ENCODE results near the gene CCS. TPM values are rescaled to one million over a fixed set of nuclear protein-coding genes. Genes with fewer than 3 reads are reported as not detected.

Gene CCS
- total and polyA plus RNA-seq, 2 donors (not counting 1 experiment from before 2014, with no cell fraction given): 22.5 to 42.4 TPM

DNA sequence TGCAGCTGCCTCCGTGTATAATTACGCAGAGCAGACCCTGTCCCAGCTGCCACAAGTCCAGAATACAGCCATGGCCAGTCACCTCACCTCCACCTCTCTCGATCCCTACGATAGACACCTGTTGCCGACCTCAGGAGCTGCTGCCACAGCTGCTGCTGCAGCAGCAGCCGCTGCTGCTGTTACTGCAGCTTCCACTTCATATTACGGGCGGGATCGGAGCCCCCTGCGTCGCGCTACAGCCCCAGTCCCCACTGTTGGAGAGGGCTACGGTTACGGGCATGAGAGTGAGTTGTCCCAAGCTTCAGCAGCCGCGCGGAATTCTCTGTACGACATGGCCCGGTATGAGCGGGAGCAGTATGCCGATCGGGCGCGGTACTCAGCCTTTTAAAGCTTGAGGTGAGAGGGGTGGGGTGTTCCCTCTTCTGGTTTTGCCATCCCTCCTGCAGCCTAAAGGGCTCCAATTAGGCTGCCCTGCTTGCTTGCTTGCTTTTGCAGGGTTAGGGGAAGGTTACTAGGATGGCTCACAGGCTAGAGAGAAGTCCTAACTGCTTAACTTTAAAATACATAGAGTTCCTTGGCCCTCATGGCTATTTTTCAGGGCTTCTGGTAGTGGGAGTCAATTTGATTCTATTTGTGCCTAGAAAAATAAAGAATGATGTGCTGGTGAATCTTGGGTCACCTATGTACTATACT is 50.9 kb downstream of the CCS start:
- Histone ChIP-seq H4K20me1 (ENCODE audit: control insufficient read depth, extremely low read depth, insufficient read depth, low read length) (peaks cover 2% of the 10 kb centered on the region), H2AFZ (ENCODE audit: low read length) (no peak overlapping the region), H3K79me2 (ENCODE audit: control insufficient read depth, insufficient read depth, low read length) (peaks cover 94% of the 10 kb centered on the region), H3K4me2 (ENCODE audit: extremely low read depth, insufficient read depth, low read length) (no peak overlapping the region), H3K4me1 (ENCODE audit: control insufficient read depth, extremely low read depth, insufficient read depth, low read length) (peaks cover 5% of the 10 kb centered on the region), H3K27me3 (ENCODE audit: control insufficient read depth, insufficient read depth, low read length) (no peaks in the 10 kb centered on the region), H3K27ac (ENCODE audit: insufficient read depth, low read length) (no peak overlapping the region), H3K4me3 (replicated peaks in 1 of 4; ENCODE audit: control extremely low read depth in 1 of 4, insufficient read depth in 1 of 4, low read depth in 3 of 4, low read length in 4 of 4) (no peak overlapping the region), H3K36me3 (ENCODE audit: control insufficient read depth, insufficient read depth, low read length) (peaks cover 28% of the 10 kb centered on the region), H3K9ac (ENCODE audit: insufficient read depth, low read length) (no peak overlapping the region), H3K9me3 (ENCODE audit: control insufficient read depth, insufficient read depth, low read depth, low read length) (no peaks in the 10 kb centered on the region)
- no peak for TF ChIP-seq EZH2 (IDR thresholded peaks at IDR 0.05; ENCODE audit: low read length, missing control alignments)
- TF ChIP-seq, protein P1, sequence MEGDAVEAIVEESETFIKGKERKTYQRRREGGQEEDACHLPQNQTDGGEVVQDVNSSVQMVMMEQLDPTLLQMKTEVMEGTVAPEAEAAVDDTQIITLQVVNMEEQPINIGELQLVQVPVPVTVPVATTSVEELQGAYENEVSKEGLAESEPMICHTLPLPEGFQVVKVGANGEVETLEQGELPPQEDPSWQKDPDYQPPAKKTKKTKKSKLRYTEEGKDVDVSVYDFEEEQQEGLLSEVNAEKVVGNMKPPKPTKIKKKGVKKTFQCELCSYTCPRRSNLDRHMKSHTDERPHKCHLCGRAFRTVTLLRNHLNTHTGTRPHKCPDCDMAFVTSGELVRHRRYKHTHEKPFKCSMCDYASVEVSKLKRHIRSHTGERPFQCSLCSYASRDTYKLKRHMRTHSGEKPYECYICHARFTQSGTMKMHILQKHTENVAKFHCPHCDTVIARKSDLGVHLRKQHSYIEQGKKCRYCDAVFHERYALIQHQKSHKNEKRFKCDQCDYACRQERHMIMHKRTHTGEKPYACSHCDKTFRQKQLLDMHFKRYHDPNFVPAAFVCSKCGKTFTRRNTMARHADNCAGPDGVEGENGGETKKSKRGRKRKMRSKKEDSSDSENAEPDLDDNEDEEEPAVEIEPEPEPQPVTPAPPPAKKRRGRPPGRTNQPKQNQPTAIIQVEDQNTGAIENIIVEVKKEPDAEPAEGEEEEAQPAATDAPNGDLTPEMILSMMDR (conservative IDR thresholded peaks at IDR 0.05 in 1 of 2, IDR thresholded peaks at IDR 0.05 in 1 of 2; ENCODE audit: low read depth in 1 of 2, low read length in 2 of 2): no peak
- no peak for DNase-seq (ENCODE audit: low read depth in 2 of 2)

- TF ChIP-seq, protein P1 (conservative IDR thresholded peaks at IDR 0.05 in 1 of 2, IDR thresholded peaks at IDR 0.05 in 1 of 2; ENCODE audit: low read depth in 1 of 2, low read length in 2 of 2): no peak
- TF ChIP-seq EZH2 (IDR thresholded peaks at IDR 0.05; ENCODE audit: low read length, missing control alignments): no peak
- no peak overlapping the region for H3K9ac ChIP-seq (ENCODE audit: insufficient read depth, low read length)
- no peak overlapping the region for H3K27ac ChIP-seq (ENCODE audit: insufficient read depth, low read length)
- H3K4me1 ChIP-seq (ENCODE audit: control insufficient read depth, extremely low read depth, insufficient read depth, low read length): no peaks in the 10 kb centered on the region
- H4K20me1 ChIP-seq (ENCODE audit: control insufficient read depth, extremely low read depth, insufficient read depth, low read length): peaks cover 2% of the 10 kb centered on the region
- no peak overlapping the region for H3K4me2 ChIP-seq (ENCODE audit: extremely low read depth, insufficient read depth, low read length)
- no peak for DNase-seq (ENCODE audit: low read depth in 2 of 2)
- peaks cover 82% of the 10 kb centered on the region for H3K79me2 ChIP-seq (ENCODE audit: control insufficient read depth, insufficient read depth, low read length)
- H3K27me3 ChIP-seq (ENCODE audit: control insufficient read depth, insufficient read depth, low read length): no peaks in the 10 kb centered on the region
- H3K9me3 ChIP-seq (ENCODE audit: control insufficient read depth, insufficient read depth, low read depth, low read length): no peaks in the 10 kb centered on the region
- H3K36me3 ChIP-seq (ENCODE audit: control insufficient read depth, insufficient read depth, low read length): peaks cover 30% of the 10 kb centered on the region
- H3K4me3 ChIP-seq (replicated peaks in 1 of 4; ENCODE audit: control extremely low read depth in 1 of 4, insufficient read depth in 1 of 4, low read depth in 3 of 4, low read length in 4 of 4): no peak overlapping the region
- H2AFZ ChIP-seq (ENCODE audit: low read length): no peak overlapping the region
These were observed 53.8 kb downstream of the CCS start for GRCh38 chr11:66646828-66647227.

GRCh38 chr11:66649903-66650302 is 56.9 kb downstream of the CCS start:
- Histone ChIP-seq H3K9me3 (ENCODE audit: control insufficient read depth, insufficient read depth, low read depth, low read length) (no peaks in the 10 kb centered on the region), H3K36me3 (ENCODE audit: control insufficient read depth, insufficient read depth, low read length) (peaks cover 19% of the 10 kb centered on the region), H4K20me1 (ENCODE audit: control insufficient read depth, extremely low read depth, insufficient read depth, low read length) (no peaks in the 10 kb centered on the region), H3K4me3 (replicated peaks in 1 of 4; ENCODE audit: control extremely low read depth in 1 of 4, insufficient read depth in 1 of 4, low read depth in 3 of 4, low read length in 4 of 4) (no peak overlapping the region), H3K4me1 (ENCODE audit: control insufficient read depth, extremely low read depth, insufficient read depth, low read length) (no peaks in the 10 kb centered on the region), H3K27me3 (ENCODE audit: control insufficient read depth, insufficient read depth, low read length) (no peaks in the 10 kb centered on the region), H3K9ac (ENCODE audit: insufficient read depth, low read length) (no peak overlapping the region), H3K27ac (ENCODE audit: insufficient read depth, low read length) (no peak overlapping the region), H2AFZ (ENCODE audit: low read length) (no peak overlapping the region), H3K79me2 (ENCODE audit: control insufficient read depth, insufficient read depth, low read length) (peaks cover 58% of the 10 kb centered on the region), H3K4me2 (ENCODE audit: extremely low read depth, insufficient read depth, low read length) (no peak overlapping the region)
- DNase-seq (ENCODE audit: low read depth in 2 of 2): no peak
- no peak for TF ChIP-seq EZH2 (IDR thresholded peaks at IDR 0.05; ENCODE audit: low read length, missing control alignments)
- TF ChIP-seq, protein P1 (conservative IDR thresholded peaks at IDR 0.05 in 1 of 2, IDR thresholded peaks at IDR 0.05 in 1 of 2; ENCODE audit: low read depth in 1 of 2, low read length in 2 of 2): no peak
